DMS114 treated with DMSO at 0.1 percent for 48 hours (cell line): Measurements from ENCODE around the gene DEFB108B.
"Not testable (repeated sequence)": the region's sequence is repeated elsewhere in the genome, so short reads cannot be mapped to it uniquely, and the experiment has no call there.

Experiments used
- DNase-seq: peaks from one replicate; lab custom pipeline; 2025; ENCODE audit not compliant: unreplicated experiment; lab: John Stamatoyannopoulos, UW

DEFB108B gene

GRCh38 chr11:71832811-71833210 is at the start of gene DEFB108B:
Gene DEFB108B, plus strand, starts transcription at chr11:71833200. Its CDS starts 0 bp downstream, at chr11:71833200.
- not testable (repeated sequence) for DNase-seq

GRCh38 chr11:71786114-71786847 is 46.7 kb upstream of the DEFB108B start:
- peak; percentile 51 for DNase-seq

GRCh38 chr11:71786848-71787097 is 46.2 kb upstream of the DEFB108B start:
- peak; percentile 80 for DNase-seq

GRCh38 chr11:71787098-71787823 is 45.7 kb upstream of the DEFB108B start:
- DNase-seq = peak; percentile 71

GRCh38 chr11:71787824-71788454 is 45.1 kb upstream of the DEFB108B start:
- not testable (repeated sequence) for DNase-seq

- not testable (repeated sequence) for DNase-seq
Measured at GRCh38 chr11:71789444-71790196, 43.4 kb upstream of the DEFB108B start.

GRCh38 chr11:71791111-71791510 is 41.9 kb upstream of the DEFB108B start:
- not testable (repeated sequence) for DNase-seq

- DNase-seq = not testable (repeated sequence)
Measured at GRCh38 chr11:71792621-71793235, 40.3 kb upstream of the DEFB108B start.

GRCh38 chr11:71794386-71795040 is 38.5 kb upstream of the DEFB108B start:
- not testable (repeated sequence) for DNase-seq

GRCh38 chr11:71795236-71795635 is 37.8 kb upstream of the DEFB108B start:
- not testable (repeated sequence) for DNase-seq

GRCh38 chr11:71796016-71796415 is 37.0 kb upstream of the DEFB108B start:
- DNase-seq = not testable (repeated sequence)

GRCh38 chr11:71796781-71797180 is 36.2 kb upstream of the DEFB108B start:
- DNase-seq = not testable (repeated sequence)

- DNase-seq = not testable (repeated sequence)
Measured at GRCh38 chr11:71799556-71800128, 33.4 kb upstream of the DEFB108B start.

- not testable (repeated sequence) for DNase-seq
Measured at GRCh38 chr11:71800335-71800953, 32.6 kb upstream of the DEFB108B start.

- DNase-seq = not testable (repeated sequence)
Measured at GRCh38 chr11:71801026-71801425, 32.0 kb upstream of the DEFB108B start.

GRCh38 chr11:71802874-71803273 is 30.1 kb upstream of the DEFB108B start:
- DNase-seq = not testable (repeated sequence)

- DNase-seq = not testable (repeated sequence)
Measured at GRCh38 chr11:71804158-71804947, 28.6 kb upstream of the DEFB108B start.

GRCh38 chr11:71812529-71812928 is 20.5 kb upstream of the DEFB108B start:
- not testable (repeated sequence) for DNase-seq
